ENCODE data around the gene TAS1R3. TPM values are rescaled to one million over a fixed set of nuclear protein-coding genes. Genes with fewer than 3 reads are reported as not detected.
A peak's percentile ranks its signal among the peaks of the same experiment; 100 is the strongest.

TAS1R3 gene
- total RNA-seq, 1 experiment from 2014 or later: 0.07 TPM

DNA sequence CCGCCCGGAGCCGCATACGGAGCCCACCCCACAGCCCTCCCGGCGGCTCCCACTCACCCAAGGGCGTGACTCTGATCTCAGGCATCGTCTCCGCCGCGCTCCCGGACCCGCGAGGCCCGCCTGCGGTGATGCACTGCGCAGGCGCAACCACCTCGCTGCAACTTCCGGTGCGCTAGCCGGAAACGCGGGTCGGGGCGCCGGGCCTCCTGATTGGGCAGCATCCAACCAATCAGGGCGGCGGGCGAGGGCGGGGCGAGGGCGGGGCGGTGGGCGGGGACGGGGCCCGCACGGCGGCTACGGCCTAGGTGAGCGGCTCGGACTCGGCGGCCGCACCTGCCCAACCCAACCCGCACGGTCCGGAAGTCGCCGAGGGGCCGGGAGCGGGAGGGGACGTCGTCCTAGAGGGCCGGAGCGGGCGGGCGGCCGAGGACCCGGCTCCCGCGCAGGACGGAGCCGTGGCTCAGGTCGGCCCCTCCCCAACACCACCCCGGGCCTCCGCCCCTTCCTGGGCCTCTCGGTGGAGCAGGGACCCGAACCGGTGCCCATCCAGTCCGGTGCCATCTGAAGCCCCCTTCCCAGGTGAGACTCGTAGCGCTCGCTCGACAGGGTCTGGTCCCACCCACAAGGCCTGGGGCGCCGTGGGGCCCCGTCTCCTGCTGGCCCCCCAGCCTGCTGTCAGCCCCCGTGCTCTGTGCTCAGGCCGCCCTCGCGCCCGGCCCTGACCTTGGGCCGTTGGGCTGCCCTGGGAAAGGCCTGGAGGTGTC, 6.4 kb upstream of the TAS1R3 start, which contains the start of the genes CPTP and INTS11:
Gene CPTP, plus strand, starts transcription at position 279 of the 764 bp plus-strand sequence. CDS start 2,109 bp downstream, outside the sequence.
Gene INTS11, minus strand, starts transcription at position 137 of the 764 bp plus-strand sequence. Its CDS starts 52 bp downstream, at position 85.
- Histone ChIP-seq H3K36me3 (ENCODE audit: control insufficient read depth in 1 of 2, insufficient read depth in 2 of 2, low read length in 2 of 2) (peaks cover 3 to 4% of the 10 kb centered on the region in 2 experiments; a peak in 2 of 4 replicates), H4K20me1 (ENCODE audit: insufficient read depth) (peaks cover 4% of the 10 kb centered on the region; the same call in 1 of the 2 replicates), H3K9me3 (ENCODE audit: control insufficient read depth in 1 of 2, insufficient read depth in 1 of 2, low read depth in 1 of 2, low read length in 2 of 2) (no peaks in the 10 kb centered on the region), H3K9me2 (ENCODE audit: insufficient read depth) (no peaks in the 10 kb centered on the region), H3K9ac (ENCODE audit: low read length) (peak within 1 kb of the TSS; percentile 96), H3K4me3 (replicated peaks in 1 of 2; ENCODE audit: low read depth in 1 of 2, low read length in 2 of 2) (peak within 1 kb of the TSS; percentile 69 to 87), H2AFZ (ENCODE audit: low read depth, low read length, poor library complexity, severe bottlenecking) (no peak within 1 kb of the TSS), H3K4me1 (ENCODE audit: control insufficient read depth in 1 of 2, insufficient read depth in 2 of 2, low read length in 2 of 2) (peaks cover 13 to 24% of the 10 kb centered on the region in 2 experiments), H3K27ac (ENCODE audit: low read depth, low read length) (peak within 1 kb of the TSS; percentile 88), H3K79me2 (ENCODE audit: insufficient read depth, low read length) (peaks cover 61% of the 10 kb centered on the region), H3K4me2 (ENCODE audit: low read length) (peak within 1 kb of the TSS; percentile 79), H3K27me3 (ENCODE audit: insufficient read depth, low read length) (no peaks in the 10 kb centered on the region)
- POLR2A ChIA-PET: no interaction called here
- TF ChIP-seq SP1 (IDR thresholded peaks at IDR 0.05; ENCODE audit: low read depth): peak; percentile 76
- peak; percentile 85 for TF ChIP-seq ZFX (IDR thresholded peaks at IDR 0.05)
- TF ChIP-seq EZH2phosphoT487 (IDR thresholded peaks at IDR 0.05; ENCODE audit: borderline replicate concordance): no peak
- peak; percentile 64 for TF ChIP-seq SIN3A (IDR thresholded peaks at IDR 0.05; ENCODE audit: low read depth)
- peak; percentile 90 for TF ChIP-seq POLR2AphosphoS5 (IDR thresholded peaks at IDR 0.05; ENCODE audit: low read depth, low read length)
- TF ChIP-seq, protein P1, sequence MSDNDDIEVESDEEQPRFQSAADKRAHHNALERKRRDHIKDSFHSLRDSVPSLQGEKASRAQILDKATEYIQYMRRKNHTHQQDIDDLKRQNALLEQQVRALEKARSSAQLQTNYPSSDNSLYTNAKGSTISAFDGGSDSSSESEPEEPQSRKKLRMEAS (IDR thresholded peaks at IDR 0.05): peak; percentile 74
- no peak for TF ChIP-seq JUND (IDR thresholded peaks at IDR 0.05)
- TF ChIP-seq POLR2A (IDR thresholded peaks at IDR 0.05; ENCODE audit: borderline replicate concordance, extremely low read depth, insufficient read depth, insufficient read length): peak; percentile 56
- BruUV-seq (replicated peaks): no TSS peak
- RAD21 ChIA-PET (ENCODE audit: low non-redundant PET in 1 of 2, low total read pairs in 2 of 2, uncharacterized antibody in 2 of 2, unreplicated experiment in 2 of 2): interaction anchor here in 1 of 2 experiments (0.7 kb wide), 1 partner anchor 19 kb away, joined by 6 read pairs; no protein-coding TSS in a partner anchor
- DNase-seq (ENCODE audit: low read depth, low spot score) (peak; percentile 76), ATAC-seq (peak; percentile 83)
- intact Hi-C loops (cut with micrococcal nuclease): no loop called here
- CTCF ChIA-PET: no interaction called here

Measured in HCT116 (cell line).